CD14-positive monocyte (primary cell): ENCODE measurements around the gene ZDHHC17. TPM values are rescaled to one million over a fixed set of nuclear protein-coding genes. Genes with fewer than 3 reads are reported as not detected.

Source experiments
- DNase-seq, 3 donors: peaks; one replicate each; pipeline ENCODE4 v3.0.0-alpha.2; 2011 to 2022
- H2AFZ ChIP-seq: 2 replicates; pipeline ENCODE4 v1.6.0; 2012; ENCODE audit warnings: mild to moderate bottlenecking, low read depth, low read length, inconsistent platforms; ENCODE audit not compliant: insufficient read depth, poor library complexity, severe bottlenecking
- H3K27ac ChIP-seq, 2 donors: 1 replicate in 1 of 2; 2 replicates in 1 of 2; pipeline ENCODE4 v1.5.1; 2012 to 2013; ENCODE audit warnings: low read length in 2 of 2, control low read depth in 1 of 2, inconsistent platforms in 1 of 2, low read depth in 1 of 2, mild to moderate bottlenecking in 1 of 2
- H3K27me3 ChIP-seq, 2 donors: one replicate each; pipeline versions ENCODE4 v1.6.0 to v1.6.1; 2011 to 2013; ENCODE audit warnings: low read length in 2 of 2; ENCODE audit not compliant: control insufficient read depth in 2 of 2, insufficient read depth in 2 of 2
- H3K36me3 ChIP-seq, 2 donors: replicated peaks in 1 of 2; 1 replicate in 1 of 2; 2 replicates in 1 of 2; pipeline versions ENCODE4 v1.5.1 to v1.6.1; 2012 to 2013; ENCODE audit warnings: low read length in 2 of 2, control low read depth in 1 of 2, inconsistent platforms in 1 of 2, mild to moderate bottlenecking in 1 of 2; ENCODE audit not compliant: insufficient read depth in 2 of 2, control insufficient read depth in 1 of 2
- H3K4me1 ChIP-seq, 2 donors: 1 replicate in 1 of 2; 2 replicates in 1 of 2; pipeline versions ENCODE4 v1.5.1 to v1.6.1; 2012 to 2013; ENCODE audit warnings: low read length in 2 of 2, control low read depth in 1 of 2, inconsistent platforms in 1 of 2, mild to moderate bottlenecking in 1 of 2, moderate library complexity in 1 of 2; ENCODE audit not compliant: insufficient read depth in 2 of 2, control insufficient read depth in 1 of 2
- H3K4me2 ChIP-seq: replicated peaks from 2 replicates; pipeline ENCODE3; 2012; ENCODE audit warnings: low read length, moderate library complexity, mild to moderate bottlenecking; ENCODE audit not compliant: poor library complexity, severe bottlenecking; ENCODE audit errors: extremely low read depth
- H3K4me3 ChIP-seq, 3 experiments: fragments of 200-600 bp in 1 of 3; sonication (generic) in 1 of 3; replicated peaks in 1 of 3; 1 replicate in 2 of 3; 2 replicates in 1 of 3; pipeline ENCODE4 v1.5.1; 2011 to 2013; ENCODE audit warnings: low read length in 3 of 3, mild to moderate bottlenecking in 3 of 3, control low read depth in 2 of 3, low read depth in 2 of 3, inconsistent platforms in 1 of 3, moderate library complexity in 1 of 3
- H3K79me2 ChIP-seq: 2 replicates; pipeline ENCODE4 v1.6.0; 2012; ENCODE audit warnings: mild to moderate bottlenecking, control low read depth, inconsistent platforms, low read length, moderate library complexity; ENCODE audit not compliant: insufficient read depth
- H3K9ac ChIP-seq: 2 replicates; pipeline ENCODE4 v1.6.0; 2017; ENCODE audit warnings: low read length, mild to moderate bottlenecking; ENCODE audit not compliant: insufficient read depth, poor library complexity, severe bottlenecking
- H3K9me3 ChIP-seq, 2 donors: replicated peaks in 1 of 2; 1 replicate in 1 of 2; 2 replicates in 1 of 2; pipeline versions ENCODE4 v1.5.1 to v1.6.1; 2012 to 2013; ENCODE audit warnings: low read length in 2 of 2, control low read depth in 1 of 2; ENCODE audit not compliant: control insufficient read depth in 1 of 2, insufficient read depth in 1 of 2
- H4K20me1 ChIP-seq: 2 replicates; pipeline ENCODE4 v1.6.0; 2012; ENCODE audit warnings: mild to moderate bottlenecking, low read length, control low read depth, moderate library complexity; ENCODE audit not compliant: insufficient read depth
- H3K27ac Mint-ChIP-seq, 7 donors: one replicate each; pipeline ENCODE4 v1.8.0; 2020; ENCODE audit warnings: mild to moderate bottlenecking in 7 of 7, mixed read lengths in 7 of 7, moderate library complexity in 6 of 7, inconsistent platforms in 2 of 7
- H3K27me3 Mint-ChIP-seq, 3 donors: one replicate each; pipeline ENCODE4 v1.8.0; 2021 to 2022; ENCODE audit warnings: low read depth in 3 of 3, mild to moderate bottlenecking in 3 of 3, mixed read lengths in 3 of 3, moderate library complexity in 3 of 3, inconsistent platforms in 1 of 3
- H3K36me3 Mint-ChIP-seq, 2 donors: one replicate each; pipeline ENCODE4 v1.8.0; 2020; ENCODE audit warnings: mixed read lengths in 2 of 2, inconsistent platforms in 1 of 2, mild to moderate bottlenecking in 1 of 2
- H3K4me1 Mint-ChIP-seq: one replicate; pipeline ENCODE4 v1.8.0; 2020; ENCODE audit warnings: mild to moderate bottlenecking, mixed read lengths
- H3K4me3 Mint-ChIP-seq, 2 donors: one replicate each; pipeline ENCODE4 v1.8.0; 2020; ENCODE audit warnings: mild to moderate bottlenecking in 2 of 2, mixed read lengths in 2 of 2, moderate library complexity in 1 of 2
- H3K9me3 Mint-ChIP-seq, 7 donors: one replicate each; pipeline ENCODE4 v1.8.0; 2020 to 2022; ENCODE audit warnings: mixed read lengths in 7 of 7, mild to moderate bottlenecking in 6 of 7, moderate library complexity in 6 of 7, inconsistent platforms in 2 of 7
- CTCF ChIP-seq: fragments of 200-600 bp; IDR thresholded peaks from one replicate; pipeline ENCODE4 v1.8.0; 2022; ENCODE audit warnings: antibody characterized with exemption, mild to moderate bottlenecking
- WGBS: methylation state at CpG from one replicate; pipeline ENCODE4 v1.1.5; 2013; ENCODE audit warnings: missing lambda C conversion rate; ENCODE audit not compliant: insufficient coverage; 5-methylcytosine and 5-hydroxymethylcytosine counted together
- intact Hi-C, 2 donors: fragments of 100-400 bp; cut with micrococcal nuclease; formaldehyde crosslinking; loops; one replicate each; pipeline versions ENCODE4 v1.15.0 to v1.15.1; 2023
- polyA plus RNA-seq, 3 donors: library from polyadenylated mRNA; depleted of rRNA in 1 of 3; unstranded in 2 of 3; stranded (reverse) in 1 of 3; fragments of 300-500 nt in 2 of 3; fragments of >200 nt in 1 of 3; fragmentation: Illumina TruSeq in 2 of 3; gene quantifications; 1 replicate in 2 of 3; 2 replicates in 1 of 3; pipeline ENCODE4 v1.2.3, GENCODE V29; 2012 to 2021

Gene ZDHHC17
- polyA plus RNA-seq, 3 donors: 4.6 to 31.4 (median 9.3) TPM

- DNase-seq: no peak
- Histone ChIP-seq H3K9ac (no peak overlapping the region), H3K4me2 (no peak overlapping the region), H3K27me3 (no peaks in the 10 kb centered on the region), H3K27ac (no peak overlapping the region), H3K79me2 (no peaks in the 10 kb centered on the region), H3K4me1 (no peaks in the 10 kb centered on the region), H4K20me1 (no peaks in the 10 kb centered on the region), H3K4me3 (no peak overlapping the region), H2AFZ (no peak overlapping the region), H3K9me3 (no peaks in the 10 kb centered on the region), H3K36me3 (no peaks in the 10 kb centered on the region)
- intact Hi-C loops: no loop called here
- Mint-ChIP-seq H3K4me1 (peaks cover 7% of the 10 kb centered on the region), H3K9me3 (peaks cover 0 to 8% (median 5%) of the 10 kb centered on the region in 7 donors), H3K27ac (no peak overlapping the region), H3K27me3 (peaks cover 0 to 2% (median 0%) of the 10 kb centered on the region in 3 donors), H3K36me3 (no peaks in the 10 kb centered on the region), H3K4me3 (no peak overlapping the region)
- TF ChIP-seq CTCF: no peak
- WGBS: 100% methylated on average over 1 of the region's 2 CpGs
Measured at GRCh38 chr12:76899522-76899921, 135.6 kb downstream of the ZDHHC17 start.

- Histone ChIP-seq H3K4me1 (no peaks in the 10 kb centered on the region), H3K9me3 (no peaks in the 10 kb centered on the region), H3K36me3 (no peaks in the 10 kb centered on the region), H3K4me2 (no peak overlapping the region), H3K27ac (no peak overlapping the region), H4K20me1 (no peaks in the 10 kb centered on the region), H3K4me3 (no peak overlapping the region), H3K9ac (no peak overlapping the region), H2AFZ (no peak overlapping the region), H3K27me3 (no peaks in the 10 kb centered on the region), H3K79me2 (no peaks in the 10 kb centered on the region)
- intact Hi-C loops: no loop called here
- no CpG with 5 or more reads among the region's 4 CpGs for WGBS
- Mint-ChIP-seq H3K4me3 (no peak overlapping the region), H3K36me3 (no peaks in the 10 kb centered on the region), H3K27me3 (peaks cover 0 to 2% (median 0%) of the 10 kb centered on the region in 3 donors), H3K9me3 (peaks cover 0 to 3% (median 2%) of the 10 kb centered on the region in 7 donors), H3K4me1 (peaks cover 7% of the 10 kb centered on the region), H3K27ac (no peak overlapping the region)
- no peak for DNase-seq
- no peak for TF ChIP-seq CTCF
Measured at GRCh38 chr12:76901628-76902380, 137.9 kb downstream of the ZDHHC17 start.

Other genes with a start within 250 kb of the ZDHHC17 start
- 100 to 1,000 TPM in 2 of 3 donors, 10 to 100 TPM in 1; 25.3 to 167 (median 147) TPM for gene OSBPL8, start 204.3 kb upstream of the ZDHHC17 start, polyA plus RNA-seq
- gene CSRP2, start 114.9 kb downstream of the ZDHHC17 start, polyA plus RNA-seq: under 1 TPM in 1 of 3 donors, not detected in 2; 0.07 TPM